Lower leg skin (tissue), 3 donors: ENCODE measurements around the gene ATP2A1.

Experiments used
- CTCF ChIP-seq, 3 donors: fragments of 450-650 bp; IDR thresholded peaks; one replicate each; pipeline ENCODE4 v1.5.1; 2016; ENCODE audit warnings: antibody characterized with exemption in 3 of 3, mild to moderate bottlenecking in 3 of 3, moderate library complexity in 2 of 3
- POLR2A ChIP-seq, 2 donors: fragments of 450-650 bp; IDR thresholded peaks; one replicate each; pipeline ENCODE4 v1.6.1; 2016 to 2017; ENCODE audit warnings: antibody characterized with exemption in 2 of 2, mild to moderate bottlenecking in 1 of 2, moderate library complexity in 1 of 2

- TF ChIP-seq POLR2A (IDR thresholded peaks at IDR 0.05) (no peak), CTCF (IDR thresholded peaks at IDR 0.05) (no peak)
Observed at GRCh38 chr16:28898942-28899341, 20.7 kb downstream of the ATP2A1 start.
